HepG2 (cell line): ENCODE measurements around the gene CCL7. TPM values are rescaled to one million over a fixed set of nuclear protein-coding genes. Genes with fewer than 3 reads are reported as not detected.

ENCODE experiments used
- ATAC-seq: fragments of 200-7000 bp; cut with Tn5 transposase; 3 replicates; pipeline ENCODE4 v1.9.1; 2020; ENCODE audit warnings: mild to moderate bottlenecking, moderate library complexity
- BruUV-seq: library from RNA; stranded (reverse); fragments of 400-500 nt; replicated peaks from 2 replicates; lab custom pipeline; 2021; lab: Mats Ljungman, UMichigan
- CTCF ChIA-PET: fragments of 300-600 bp; formaldehyde crosslinking; extraction: SDS; loops from one replicate; lab custom pipeline; 2021; ENCODE audit warnings: low total read pairs, inconsistent platforms, low intra/inter-chr PET ratio; lab: Yijun Ruan, JAX
- POLR2A ChIA-PET: fragments of 350-600 bp; sonication (Branson Sonifier 250); formaldehyde crosslinking; loops from one replicate; lab custom pipeline; 2020; ENCODE audit warnings: antibody characterized with exemption, inconsistent platforms; lab: Yijun Ruan, JAX
- DNase-seq: peaks from one replicate; pipeline ENCODE4 v3.0.0-alpha.2; 2015; ENCODE audit warnings: low spot score
- FAIRE-seq: peaks from 3 replicates; lab custom pipeline; 2011; peaks lifted over from hg19 to GRCh38; lab: Jason Lieb, UNC
- H2AFZ ChIP-seq: one replicate; pipeline ENCODE4 v1.6.1; 2011; ENCODE audit warnings: low read length, inconsistent platforms
- H3K27ac ChIP-seq: fragments of 300-600 bp; 3 replicates; pipeline ENCODE4 v1.8.0; 2011; ENCODE audit warnings: mixed run types, mild to moderate bottlenecking, mixed read lengths, low read length, inconsistent platforms; ENCODE audit not compliant: insufficient read depth; ENCODE audit errors: extremely low read length
- H3K27me3 ChIP-seq, 2 experiments: fragments of 200-600 bp in 1 of 2; 2 replicates in 1 of 2; 3 replicates in 1 of 2; pipeline versions ENCODE4 v1.6.0 to v1.8.0; 2011; ENCODE audit warnings: low read length in 2 of 2, mild to moderate bottlenecking in 2 of 2, moderate library complexity in 2 of 2, inconsistent platforms in 1 of 2; ENCODE audit not compliant: insufficient read depth in 2 of 2, control insufficient read depth in 1 of 2
- H3K36me3 ChIP-seq, 2 experiments: fragments of 200-600 bp in 1 of 2; replicated peaks in 1 of 2; 2 replicates in 1 of 2; 3 replicates in 1 of 2; pipeline versions ENCODE4 v1.5.1 to v1.8.0; 2011; ENCODE audit warnings: low read length in 2 of 2, inconsistent platforms in 1 of 2; ENCODE audit not compliant: insufficient read depth in 2 of 2, control insufficient read depth in 1 of 2
- H3K4me1 ChIP-seq: 2 replicates; pipeline ENCODE4 v1.5.1; 2012; ENCODE audit warnings: low read length, inconsistent platforms; ENCODE audit not compliant: insufficient read depth
- H3K4me2 ChIP-seq: 2 replicates; pipeline ENCODE4 v1.6.0; 2011; ENCODE audit warnings: low read depth, low read length, inconsistent platforms
- H3K4me3 ChIP-seq, 3 experiments: fragments of 200-600 bp in 1 of 3; sonication (generic), shearing (Covaris generic) in 1 of 3; replicated peaks in 1 of 3; 2 replicates each; pipeline ENCODE4 v1.5.1; 2011 to 2016; ENCODE audit warnings: low read length in 3 of 3, inconsistent platforms in 2 of 3, low read depth in 2 of 3, mild to moderate bottlenecking in 2 of 3, control low read depth in 1 of 3, mixed read lengths in 1 of 3; ENCODE audit not compliant: insufficient read depth in 1 of 3
- H3K79me2 ChIP-seq: one replicate; pipeline ENCODE4 v1.6.1; 2011; ENCODE audit warnings: low read length, inconsistent platforms; ENCODE audit not compliant: insufficient read depth
- H3K9ac ChIP-seq: 2 replicates; pipeline ENCODE4 v1.6.0; 2011; ENCODE audit warnings: mild to moderate bottlenecking, low read depth, low read length, inconsistent platforms; ENCODE audit not compliant: insufficient read depth
- H3K9me3 ChIP-seq: 2 replicates; pipeline ENCODE4 v1.5.1; 2012; ENCODE audit warnings: mild to moderate bottlenecking, low read length
- H4K20me1 ChIP-seq: 2 replicates; pipeline ENCODE4 v1.6.0; 2011; ENCODE audit warnings: inconsistent platforms, mild to moderate bottlenecking, low read length, moderate library complexity; ENCODE audit not compliant: insufficient read depth
- AKNA ChIP-seq: sonication (generic); formaldehyde crosslinking; IDR thresholded peaks from 2 replicates; pipeline ENCODE4 v1.4.0; 2020; ENCODE audit warnings: missing genetic modification reagents, borderline replicate concordance
- HMGXB4 ChIP-seq, 2 experiments: sonication (generic) in 1 of 2; formaldehyde crosslinking in 1 of 2; IDR thresholded peaks; 2 replicates each; pipeline versions ENCODE4 v1.4.0 to v1.6.1; 2018 to 2020; ENCODE audit warnings: missing genetic modification reagents in 2 of 2, borderline replicate concordance in 1 of 2, low read depth in 1 of 2, mild to moderate bottlenecking in 1 of 2, missing biosample characterization in 1 of 2
- STAG1 ChIP-seq: sonication (generic); formaldehyde crosslinking; IDR thresholded peaks from 2 replicates; pipeline ENCODE4 v1.4.0; 2020; ENCODE audit warnings: missing genetic modification reagents
- ZNF292 ChIP-seq: sonication (generic); formaldehyde crosslinking; IDR thresholded peaks from 2 replicates; pipeline ENCODE4 v1.8.1; 2022; ENCODE audit warnings: mild to moderate bottlenecking, low read depth, missing genetic modification reagents, borderline replicate concordance
- ZNF547 ChIP-seq: sonication (generic); formaldehyde crosslinking; IDR thresholded peaks from 2 replicates; pipeline ENCODE4 v1.5.1; 2020; ENCODE audit warnings: mild to moderate bottlenecking, missing genetic modification reagents
- ZNF713 ChIP-seq: sonication (generic); formaldehyde crosslinking; IDR thresholded peaks from 2 replicates; pipeline ENCODE4 v1.4.0; 2020; ENCODE audit warnings: mild to moderate bottlenecking, missing genetic modification reagents
- WGBS: methylation state at CpG from one replicate; pipeline ENCODE4 v1.1.6; 2017; ENCODE audit warnings: low lambda C conversion rate; 5-methylcytosine and 5-hydroxymethylcytosine counted together
- in situ Hi-C: cut with HindIII; loops from 2 replicates; pipeline ENCODE4 v1.10.0; 2017; ENCODE audit warnings: low pct_unique_long_range_greater_than_20kb; ENCODE audit not compliant: extremely low pct_ligation_motif_present
- intact Hi-C: fragments of 100-400 bp; cut with micrococcal nuclease; formaldehyde crosslinking; loops from one replicate; pipeline ENCODE4 v1.10.0; 2022; ENCODE audit not compliant: unreplicated experiment
- polyA plus RNA-seq, 8 experiments: library from polyadenylated mRNA; depleted of rRNA in 3 of 8; stranded (reverse) in 7 of 8; unstranded in 1 of 8; fragments of >200 nt; fragmentation: Illumina TruSeq in 4 of 8; extraction: Trizol in 4 of 8; gene quantifications; 2 replicates each; pipeline versions ENCODE4 v1.2.1 to v1.2.3, GENCODE V29; 2011 to 2016; ENCODE audit warnings: low read depth in 4 of 8, missing spikeins in 1 of 8, mixed read lengths in 1 of 8; ENCODE audit not compliant: insufficient read depth in 1 of 8
- total RNA-seq, 5 experiments: library from RNA; depleted of rRNA; stranded (reverse); fragments of >200 nt; fragmentation: Illumina TruSeq; extraction: Trizol; gene quantifications; 2 replicates each; pipeline ENCODE4 v1.2.3, GENCODE V29; 2016; ENCODE audit warnings: low read depth in 1 of 5

Gene CCL7
- total and polyA plus RNA-seq, 2 of the 13 experiments (the other 11 are each of a cell fraction or from before 2014, with no cell fraction given), result not detected

- BruUV-seq, result no TSS peak
- ChIA-PET POLR2A (no interaction called here), CTCF (no interaction called here)
- H3K27me3 ChIP-seq, result no peaks in the 10 kb centered on the region; a peak in 1 of 5 replicates
- intact Hi-C loops, result no loop called here
- H4K20me1 ChIP-seq, result no peaks in the 10 kb centered on the region
- no peak for FAIRE-seq
- H3K4me1 ChIP-seq, result no peaks in the 10 kb centered on the region
- no peak for TF ChIP-seq ZNF713 (CRISPR knock-in tag)
- no peak for TF ChIP-seq ZNF292 (CRISPR knock-in tag)
- no peak for TF ChIP-seq AKNA (CRISPR knock-in tag)
- TF ChIP-seq HMGXB4 (CRISPR knock-in tag; IDR thresholded peaks at IDR 0.05; ENCODE audit: borderline replicate concordance in 1 of 2, low read depth in 1 of 2), result no peak
- no peak for TF ChIP-seq ZNF547 (CRISPR knock-in tag)
- no peak for TF ChIP-seq STAG1 (CRISPR knock-in tag)
- no peak for DNase-seq
- H3K4me2 ChIP-seq, result no peak overlapping the region
- no peaks in the 10 kb centered on the region for H3K79me2 ChIP-seq
- no peak overlapping the region for H2AFZ ChIP-seq
- H3K36me3 ChIP-seq, result no peaks in the 10 kb centered on the region
- no peak overlapping the region for H3K9ac ChIP-seq
- no peak for ATAC-seq
- no peak overlapping the region for H3K27ac ChIP-seq
- H3K4me3 ChIP-seq, result no peak overlapping the region
- in situ Hi-C loops, result no loop called here
- 0% methylated on average over 2 of the region's 3 CpGs for WGBS
- H3K9me3 ChIP-seq, result peaks cover 19% of the 10 kb centered on the region
Observed at GRCh38 chr17:34234616-34235015, 35.4 kb upstream of the CCL7 start.
